HL-60 (cell line): ENCODE results near the gene LIPC.

Experiments used
- CTCF ChIP-seq: IDR thresholded peaks from one replicate; pipeline ENCODE4 v1.5.1; 2011; ENCODE audit warnings: low read length, control low read depth, inconsistent platforms; ENCODE audit not compliant: insufficient read depth
- GABPA ChIP-seq: IDR thresholded peaks from 2 replicates; pipeline ENCODE4 v1.6.1; 2012; ENCODE audit warnings: low read depth

- TF ChIP-seq GABPA (no peak), CTCF (no peak)
These were observed 25.7 kb downstream of the LIPC start for GRCh38 chr15:58457466-58457965.
